ENCODE results near the gene EVC2.

- TF ChIP-seq CTCF (IDR thresholded peaks at IDR 0.05) = no peak
- no peak for TF ChIP-seq EZH2 (IDR thresholded peaks at IDR 0.05; ENCODE audit: borderline replicate concordance, insufficient read depth, low read depth, low read length, poor library complexity, severe bottlenecking)
These were observed 92.8 kb downstream of the EVC2 start for GRCh38 chr4:5615496-5616075.
